Hepatocyte (in vitro differentiated cells): ENCODE results near the gene GET3.

Experiments
- CTCF ChIP-seq: fragments of 200-600 bp; sonication (generic); IDR thresholded peaks from 2 replicates; pipeline ENCODE4 v1.5.1; 2016; ENCODE audit warnings: antibody characterized with exemption, mild to moderate bottlenecking; ENCODE audit not compliant: poor library complexity
- EZH2 ChIP-seq: fragments of 200-600 bp; sonication (generic); IDR thresholded peaks from 2 replicates; pipeline ENCODE4 v1.6.1; 2016; ENCODE audit warnings: antibody characterized with exemption, mild to moderate bottlenecking, borderline replicate concordance

DNA sequence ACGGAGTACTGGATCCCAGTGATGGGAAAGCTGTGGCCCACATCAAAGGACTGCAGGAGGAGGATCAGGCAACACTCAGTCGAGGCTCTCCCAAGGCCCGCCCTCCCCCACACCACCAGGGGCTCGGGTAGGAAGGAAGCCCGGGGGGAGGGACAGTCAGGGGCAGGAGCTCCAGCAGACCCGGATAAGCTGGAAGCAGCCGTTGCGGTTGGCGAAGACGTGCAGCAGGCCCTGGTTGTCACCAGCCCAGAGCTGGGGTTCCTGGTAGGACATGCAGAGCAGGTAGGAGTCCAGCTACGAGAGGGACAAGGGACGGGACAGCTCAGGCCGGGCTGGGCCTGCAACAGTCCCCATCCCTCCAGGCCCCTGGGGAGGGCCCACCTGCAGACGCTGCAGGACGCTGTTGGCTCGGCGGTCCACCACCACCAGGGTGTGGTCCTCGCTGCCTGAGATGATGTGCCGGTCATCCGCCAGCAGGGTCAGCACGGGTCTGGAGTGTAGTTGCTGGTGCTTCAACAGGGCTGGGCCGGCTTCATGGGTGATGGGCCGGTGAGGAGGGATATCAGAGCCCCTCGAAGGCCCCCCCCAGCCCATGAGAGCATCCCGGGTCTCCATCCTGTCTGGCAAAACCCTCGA, 47.6 kb upstream of the GET3 start:
- TF ChIP-seq CTCF (no peak), EZH2 (no peak)
